Activated T-cell treated with anti-CD3 and anti-CD28 coated beads, Interleukin-2, amount 50 U/mL, for 4 hours (primary cell): ENCODE results near the gene CD6. TPM values are rescaled to one million over a fixed set of nuclear protein-coding genes. Genes with fewer than 3 reads are reported as not detected.

Experiments
- ATAC-seq, 2 donors: fragments of 200-7000 bp; cut with Tn5 transposase; one replicate each; pipeline ENCODE4 v1.10.0; 2021
- DNase-seq: peaks from one replicate; pipeline ENCODE4 v3.0.0-alpha.2; 2020
- H3K27me3 Mint-ChIP-seq: one replicate; pipeline ENCODE4 v1.8.0; 2021; ENCODE audit warnings: low read depth, mixed read lengths
- H3K36me3 Mint-ChIP-seq: one replicate; pipeline ENCODE4 v1.8.0; 2022; ENCODE audit warnings: mixed read lengths; ENCODE audit not compliant: insufficient read depth
- H3K4me1 Mint-ChIP-seq: one replicate; pipeline ENCODE4 v1.8.0; 2021; ENCODE audit warnings: low read depth, mixed read lengths
- H3K4me3 Mint-ChIP-seq: one replicate; pipeline ENCODE4 v1.8.0; 2021; ENCODE audit warnings: mild to moderate bottlenecking, moderate library complexity, mixed read lengths
- H3K9me3 Mint-ChIP-seq: one replicate; pipeline ENCODE4 v1.8.0; 2021; ENCODE audit warnings: mixed read lengths
- total RNA-seq, 3 donors: library from RNA; stranded (reverse); gene quantifications; one replicate each; pipeline ENCODE4 v1.2.1, GENCODE V29; 2021

Gene CD6
- total RNA-seq, 3 donors from 2014 or later = 638 to 711 (median 642) TPM

DNA sequence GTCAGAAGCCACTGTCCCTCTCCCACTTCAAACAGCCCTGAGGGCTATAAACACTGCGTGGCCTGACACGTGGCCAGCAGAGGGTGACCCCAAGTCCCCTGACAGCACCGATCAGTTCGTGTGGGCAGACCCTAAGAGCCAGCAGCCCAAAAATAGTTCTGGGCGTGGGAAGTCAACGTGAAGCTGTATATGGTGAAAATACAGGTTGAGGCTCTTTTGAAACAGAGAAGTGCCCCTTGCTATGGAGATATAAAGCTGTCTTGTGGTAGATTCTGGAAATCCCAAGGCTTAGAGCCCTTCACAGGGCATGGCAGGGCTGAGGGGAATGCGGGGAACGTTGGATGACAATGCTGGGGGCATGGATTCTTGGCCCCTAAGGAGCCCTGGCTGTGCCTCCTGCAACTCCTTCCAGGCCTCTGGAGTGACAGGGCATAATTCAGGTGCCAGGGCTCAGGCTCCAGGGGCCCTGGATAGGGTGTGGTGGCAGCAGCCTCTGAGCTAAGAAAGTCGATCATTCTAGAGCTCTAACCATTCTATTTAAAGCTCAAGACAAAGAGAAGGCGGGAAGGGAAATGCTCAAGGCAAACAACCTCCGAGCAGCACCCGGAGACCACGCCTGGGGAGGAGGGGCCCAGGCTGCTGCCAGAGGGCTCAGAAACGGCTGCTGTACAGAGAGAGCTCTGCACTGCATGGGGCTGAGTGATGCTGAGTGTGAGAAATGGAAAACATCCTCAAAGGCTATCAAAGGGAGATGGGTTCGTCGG lies 70.5 kb downstream of the CD6 start:
- Mint-ChIP-seq H3K27me3 (no peaks in the 10 kb centered on the region), H3K4me1 (peaks cover 53% of the 10 kb centered on the region), H3K4me3 (peak overlapping the region; percentile 47), H3K9me3 (no peaks in the 10 kb centered on the region), H3K36me3 (peaks cover 7% of the 10 kb centered on the region)
- ATAC-seq (peak; percentile 94 to 96), DNase-seq (peak; percentile 77)

DNA sequence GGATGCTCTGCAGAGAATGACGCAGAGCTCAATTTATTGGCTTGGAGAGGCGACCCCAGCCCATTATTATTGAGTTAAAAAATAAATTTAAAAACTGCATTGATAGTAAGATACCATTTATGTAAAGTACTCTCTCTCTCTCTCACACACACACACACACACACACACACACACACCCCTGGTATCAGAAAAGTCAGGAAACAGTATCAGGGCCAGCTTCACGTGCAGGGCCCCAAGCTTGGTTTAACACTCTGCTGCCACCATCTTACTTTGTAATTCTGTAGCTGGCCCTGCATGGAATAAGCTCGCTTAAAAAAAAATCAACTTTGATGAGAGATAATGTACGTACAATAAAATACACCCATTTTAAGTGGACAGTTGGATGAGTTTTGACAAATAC lies 71.1 kb downstream of the CD6 start:
- DNase-seq (no peak), ATAC-seq (peak in 1 of 2 donors; percentile 6)
- no peaks in the 10 kb centered on the region for H3K27me3 Mint-ChIP-seq
- peaks cover 7% of the 10 kb centered on the region for H3K36me3 Mint-ChIP-seq
- no peaks in the 10 kb centered on the region for H3K9me3 Mint-ChIP-seq
- peak overlapping the region; percentile 47 for H3K4me3 Mint-ChIP-seq
- peaks cover 50% of the 10 kb centered on the region for H3K4me1 Mint-ChIP-seq

DNA sequence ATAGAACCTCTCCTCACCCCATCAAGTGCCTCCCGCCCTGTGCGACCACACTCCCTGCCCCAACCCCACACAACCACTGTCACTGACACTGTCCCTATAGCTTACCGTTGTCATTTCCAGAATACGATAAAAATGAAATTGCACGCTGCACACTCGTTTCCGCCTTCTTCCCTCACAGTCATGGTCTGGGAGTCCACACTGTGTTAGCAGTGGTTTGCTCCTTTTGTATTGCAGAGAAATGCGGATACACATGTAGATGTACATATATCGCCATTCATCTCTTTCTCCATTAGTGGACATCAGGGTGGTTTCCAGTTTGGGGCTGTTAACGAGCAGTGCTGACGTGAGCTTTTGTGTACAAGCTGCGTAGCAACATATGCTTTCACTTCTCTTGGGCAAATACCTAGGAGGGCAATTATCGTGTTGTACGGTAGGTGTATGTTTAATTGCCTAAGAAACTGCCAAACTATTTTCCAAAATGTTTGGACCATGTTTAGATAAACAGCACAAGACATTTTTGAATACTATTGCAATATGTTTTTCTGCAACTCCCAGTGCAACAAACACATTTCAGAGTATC lies 71.6 kb downstream of the CD6 start:
- Mint-ChIP-seq H3K4me3 (peak overlapping the region; percentile 47), H3K9me3 (no peaks in the 10 kb centered on the region), H3K36me3 (peaks cover 11% of the 10 kb centered on the region), H3K27me3 (no peaks in the 10 kb centered on the region), H3K4me1 (peaks cover 48% of the 10 kb centered on the region)
- no peak for DNase-seq
- ATAC-seq = peak in 1 of 2 donors; percentile 36

DNA sequence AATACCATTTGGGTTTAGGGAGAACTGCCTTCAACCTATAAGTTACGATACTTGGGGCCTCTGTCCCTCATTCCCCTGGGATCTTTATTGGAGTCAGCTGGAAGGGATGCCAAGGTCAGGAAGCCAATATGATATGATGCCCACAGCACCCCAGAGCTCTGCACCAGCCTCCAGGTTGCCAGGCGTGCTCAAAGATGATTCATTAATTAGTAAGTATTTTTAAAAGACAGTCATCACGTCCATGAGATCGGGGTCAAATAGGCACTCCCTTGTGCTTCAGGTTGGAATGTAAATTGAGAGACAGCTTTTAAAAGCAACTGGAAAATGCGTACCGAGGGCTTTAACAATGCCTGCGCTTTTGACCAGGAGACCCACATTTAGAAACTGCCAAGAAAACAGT lies 73.8 kb downstream of the CD6 start:
- Mint-ChIP-seq H3K36me3 (peaks cover 14% of the 10 kb centered on the region), H3K27me3 (no peaks in the 10 kb centered on the region), H3K9me3 (no peaks in the 10 kb centered on the region), H3K4me3 (no peak overlapping the region), H3K4me1 (peaks cover 55% of the 10 kb centered on the region)
- ATAC-seq = no peak
- no peak for DNase-seq

DNA sequence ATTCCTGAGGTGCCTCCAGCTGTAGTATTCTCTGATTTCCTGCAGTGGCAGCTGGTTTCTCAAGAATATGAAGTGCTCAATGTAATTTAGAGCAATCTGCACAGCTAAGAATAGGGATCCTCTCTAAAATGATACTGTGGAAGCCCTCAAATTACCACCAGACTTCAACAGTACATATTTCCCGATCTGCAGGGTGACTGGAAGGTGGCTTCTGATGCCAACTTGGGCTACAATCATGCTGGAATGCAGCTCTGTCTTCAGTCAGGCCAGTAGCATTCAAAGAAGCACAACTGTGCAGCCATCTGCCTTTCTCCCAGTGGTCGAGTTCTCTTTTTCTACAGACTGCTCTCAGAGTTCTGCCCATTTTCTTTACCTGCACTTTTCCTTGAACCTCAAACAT lies 75.4 kb downstream of the CD6 start:
- H3K36me3 Mint-ChIP-seq = peaks cover 15% of the 10 kb centered on the region
- H3K27me3 Mint-ChIP-seq = no peaks in the 10 kb centered on the region
- ATAC-seq (no peak), DNase-seq (no peak)
- peaks cover 46% of the 10 kb centered on the region for H3K4me1 Mint-ChIP-seq
- peaks cover 3% of the 10 kb centered on the region for H3K9me3 Mint-ChIP-seq
- H3K4me3 Mint-ChIP-seq = no peak overlapping the region

DNA sequence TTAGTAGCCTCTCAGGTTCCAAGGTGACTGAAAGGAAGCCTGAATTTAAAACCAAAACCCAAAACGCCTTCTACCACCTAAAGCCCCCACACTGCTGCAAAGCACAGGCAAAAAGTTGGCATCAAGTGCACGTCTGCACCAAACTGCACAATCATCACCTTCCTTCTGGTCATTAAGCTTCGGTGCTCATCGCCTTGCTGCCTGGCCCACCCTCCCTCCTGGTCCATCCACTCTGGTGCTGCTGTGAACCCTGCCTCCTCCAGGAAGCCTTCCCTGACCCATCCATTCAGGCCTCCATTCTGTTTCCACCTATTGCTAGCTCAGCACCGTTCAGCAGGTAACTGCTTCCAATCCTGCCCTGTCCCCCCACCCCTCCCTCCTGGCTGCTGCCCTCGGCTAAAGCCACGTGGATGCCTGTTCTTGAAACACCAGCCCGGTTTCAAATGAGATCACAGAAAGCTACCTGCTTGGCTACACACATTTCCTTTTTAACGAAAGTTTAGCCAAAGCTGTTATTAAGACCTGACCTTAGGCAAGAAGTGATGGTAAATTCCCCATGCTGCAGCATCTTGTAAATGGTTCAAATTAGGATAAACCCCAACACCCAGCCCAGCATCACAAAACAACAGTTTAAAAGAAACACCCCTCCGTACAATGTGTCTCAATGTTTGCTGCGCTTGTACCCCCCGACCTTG lies 77.0 kb downstream of the CD6 start:
- Mint-ChIP-seq H3K9me3 (peaks cover 3% of the 10 kb centered on the region), H3K4me3 (peak overlapping the region; percentile 22), H3K4me1 (peaks cover 38% of the 10 kb centered on the region), H3K36me3 (peaks cover 11% of the 10 kb centered on the region), H3K27me3 (no peaks in the 10 kb centered on the region)
- no peak for DNase-seq
- ATAC-seq = no peak

DNA sequence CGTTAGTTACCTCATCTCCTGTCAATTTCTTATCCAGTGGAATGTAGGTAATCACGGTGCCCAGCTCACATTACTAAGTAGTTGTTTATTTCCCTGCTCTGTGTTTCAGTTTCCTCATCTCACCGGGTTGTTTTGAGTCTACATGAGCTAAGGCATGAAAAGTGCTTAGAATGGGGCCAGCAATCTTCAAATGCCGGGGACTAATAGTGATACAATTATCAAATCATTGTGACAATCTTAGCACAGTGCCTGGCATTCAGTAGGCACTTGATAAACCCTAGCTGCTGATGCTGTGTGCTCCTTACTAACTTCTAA lies 77.5 kb downstream of the CD6 start:
- H3K4me1 Mint-ChIP-seq = peaks cover 43% of the 10 kb centered on the region
- H3K9me3 Mint-ChIP-seq = peaks cover 3% of the 10 kb centered on the region
- H3K36me3 Mint-ChIP-seq = peaks cover 11% of the 10 kb centered on the region
- DNase-seq = no peak
- no peaks in the 10 kb centered on the region for H3K27me3 Mint-ChIP-seq
- ATAC-seq = peak; percentile 69 to 78
- H3K4me3 Mint-ChIP-seq = peak overlapping the region; percentile 1

DNA sequence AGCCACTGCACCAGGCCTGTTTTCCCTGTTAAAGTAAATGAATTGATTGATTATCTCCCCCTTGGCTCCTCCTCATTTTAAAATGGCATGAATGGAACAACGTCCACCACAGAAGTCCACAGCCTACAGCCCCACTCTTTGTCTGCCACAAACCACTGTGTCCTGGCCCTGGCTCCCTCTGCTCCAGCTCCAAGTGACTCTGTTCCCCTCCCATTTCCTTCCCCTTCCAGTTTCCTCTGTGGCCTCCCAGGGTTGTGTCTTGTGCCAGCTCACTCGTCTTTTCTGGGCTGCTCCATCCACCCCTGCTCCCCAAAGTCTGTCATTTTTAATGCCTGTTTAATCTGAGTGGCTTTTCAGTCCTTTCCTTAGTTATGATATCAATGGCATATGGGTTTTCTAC lies 78.4 kb downstream of the CD6 start:
- peaks cover 11% of the 10 kb centered on the region for H3K36me3 Mint-ChIP-seq
- H3K4me3 Mint-ChIP-seq = no peak overlapping the region
- H3K27me3 Mint-ChIP-seq = no peaks in the 10 kb centered on the region
- peaks cover 49% of the 10 kb centered on the region for H3K4me1 Mint-ChIP-seq
- ATAC-seq (no peak), DNase-seq (no peak)
- peaks cover 3% of the 10 kb centered on the region for H3K9me3 Mint-ChIP-seq

DNA sequence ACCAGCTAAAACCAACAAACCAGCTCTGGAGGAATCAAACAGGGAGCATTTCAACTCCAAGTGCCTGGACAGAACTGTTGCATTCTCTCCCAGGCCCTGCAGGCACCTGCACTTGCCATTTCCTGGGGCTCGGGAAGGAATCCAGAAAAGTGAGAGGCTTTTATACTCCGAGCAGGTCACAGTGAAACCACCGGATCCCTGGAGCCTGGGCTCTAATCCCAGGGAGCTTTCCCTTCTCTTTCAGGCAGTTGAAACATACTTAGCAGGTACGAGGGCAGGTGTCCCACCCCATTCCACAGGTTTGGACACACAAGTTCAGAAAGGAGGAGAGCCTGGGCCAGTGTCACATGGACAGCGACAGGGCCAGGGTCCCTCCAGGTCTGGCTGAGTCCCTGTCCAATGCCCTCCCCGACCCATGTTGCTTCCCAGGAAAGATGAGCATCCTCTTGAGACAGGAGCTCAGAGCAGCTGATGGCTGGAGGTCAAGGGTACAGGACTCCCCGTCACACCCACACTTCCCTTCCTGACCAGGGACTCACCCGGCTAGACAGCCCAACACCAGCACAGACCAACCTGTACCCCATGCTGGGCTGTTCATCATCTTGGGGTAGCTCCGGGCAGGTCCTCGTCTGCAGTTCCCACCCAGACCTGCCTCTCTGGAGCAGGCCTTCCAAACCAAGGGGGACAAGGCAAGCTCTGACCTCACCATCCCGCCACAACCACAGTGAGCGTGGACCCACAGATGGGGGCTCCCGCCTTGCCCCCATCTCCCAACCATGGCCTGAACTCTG lies 80.9 kb downstream of the CD6 start:
- Mint-ChIP-seq H3K4me3 (no peak overlapping the region), H3K9me3 (peaks cover 3% of the 10 kb centered on the region), H3K27me3 (no peaks in the 10 kb centered on the region), H3K4me1 (peaks cover 63% of the 10 kb centered on the region), H3K36me3 (peaks cover 14% of the 10 kb centered on the region)
- ATAC-seq (no peak), DNase-seq (no peak)

DNA sequence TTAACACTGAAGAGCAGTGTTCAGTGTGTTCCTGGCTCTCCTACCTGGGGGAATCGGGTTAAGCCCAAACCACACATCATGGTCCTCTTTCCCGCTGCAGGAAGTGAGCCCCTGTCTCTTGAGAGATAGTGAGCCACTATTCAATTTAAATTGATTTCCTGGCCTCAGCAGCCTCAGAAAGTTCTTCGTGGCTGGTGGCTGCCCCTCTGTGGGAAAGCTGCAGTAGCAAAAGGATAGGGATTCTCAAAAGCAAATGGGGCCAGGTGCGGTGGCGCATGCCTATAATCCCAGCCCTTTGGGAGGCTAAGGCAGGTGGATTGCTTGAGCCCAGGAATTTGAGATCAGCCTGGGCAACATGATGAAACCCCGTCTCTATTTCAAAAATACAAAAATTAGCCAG lies 81.7 kb downstream of the CD6 start:
- H3K36me3 Mint-ChIP-seq = peaks cover 12% of the 10 kb centered on the region
- H3K4me1 Mint-ChIP-seq = peaks cover 63% of the 10 kb centered on the region
- ATAC-seq (no peak), DNase-seq (no peak)
- H3K27me3 Mint-ChIP-seq = no peaks in the 10 kb centered on the region
- H3K4me3 Mint-ChIP-seq = no peak overlapping the region
- H3K9me3 Mint-ChIP-seq = peaks cover 3% of the 10 kb centered on the region

DNA sequence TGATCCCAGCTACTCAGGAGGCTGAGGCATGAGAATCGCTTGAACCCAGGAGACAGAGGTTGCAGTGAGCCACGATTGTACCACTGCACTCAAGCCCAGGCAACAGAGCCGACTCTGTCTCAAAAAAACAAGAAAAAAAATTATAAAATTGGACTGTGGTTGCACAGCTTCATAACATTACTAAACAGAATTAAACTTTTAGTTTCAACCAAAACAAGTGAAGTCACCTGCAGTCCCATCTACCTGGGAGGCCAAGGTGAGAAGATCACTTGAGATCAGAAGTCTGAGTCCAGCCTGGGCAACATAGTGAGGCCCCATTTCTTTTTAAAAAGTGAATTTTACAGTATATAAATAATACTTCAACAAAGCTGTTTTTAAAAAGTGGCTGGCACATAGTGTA lies 83.0 kb downstream of the CD6 start:
- Mint-ChIP-seq H3K4me3 (no peak overlapping the region), H3K9me3 (peaks cover 3% of the 10 kb centered on the region), H3K27me3 (no peaks in the 10 kb centered on the region), H3K4me1 (peaks cover 64% of the 10 kb centered on the region), H3K36me3 (peaks cover 16% of the 10 kb centered on the region)
- DNase-seq (no peak), ATAC-seq (peak; percentile 32 to 51)

DNA sequence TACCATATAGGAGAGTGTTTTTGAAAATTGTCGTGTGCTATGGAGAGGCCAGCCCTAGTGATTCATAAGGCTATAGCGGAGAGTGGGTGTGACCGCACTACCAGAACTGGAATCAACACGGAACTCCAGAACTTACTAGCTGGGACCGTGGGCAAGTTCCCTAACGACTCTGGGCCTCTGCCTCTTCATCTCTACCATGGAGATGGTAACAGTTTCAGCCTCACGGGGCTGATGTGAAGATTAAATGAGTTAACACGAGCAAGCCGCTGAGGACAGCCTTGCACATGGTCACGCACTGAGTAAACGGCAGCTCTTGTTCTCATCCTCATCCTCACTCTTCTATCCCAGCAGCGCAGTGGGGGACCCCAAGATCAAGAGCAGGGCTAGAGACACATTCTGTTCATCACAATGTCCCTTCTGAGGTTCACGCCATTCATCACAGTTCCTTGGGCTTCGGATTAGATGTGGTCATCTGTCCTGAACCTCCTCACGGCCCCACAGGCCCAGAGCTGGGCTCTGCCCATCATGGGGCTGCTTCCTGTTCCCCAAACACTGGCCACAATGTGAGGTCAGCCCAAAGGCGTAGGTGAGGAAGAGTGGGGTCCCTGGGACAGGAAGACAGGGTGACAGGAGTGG lies 83.6 kb downstream of the CD6 start:
- peak; percentile 76 to 81 for ATAC-seq
- H3K36me3 Mint-ChIP-seq = peaks cover 18% of the 10 kb centered on the region

DNA sequence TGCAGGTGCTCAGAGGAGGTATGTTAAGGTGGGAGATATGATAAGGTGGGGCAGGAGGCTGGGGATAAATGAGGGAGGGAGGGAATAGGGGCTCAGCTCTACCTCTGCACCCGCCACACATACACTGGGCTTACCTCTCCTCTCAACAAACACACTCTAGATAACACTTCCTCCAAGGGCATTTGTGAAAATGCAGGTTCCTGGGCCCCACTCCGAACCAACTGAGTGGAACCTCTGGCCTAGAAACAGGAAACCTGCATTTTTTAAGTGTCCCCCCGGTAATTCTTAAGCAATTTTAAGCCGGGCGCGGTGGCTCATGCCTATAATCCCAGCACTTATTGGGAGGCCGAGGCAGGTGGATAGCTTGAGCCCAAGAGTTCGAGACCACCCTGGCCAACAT lies 84.3 kb downstream of the CD6 start:
- DNase-seq (no peak), ATAC-seq (no peak)
- H3K36me3 Mint-ChIP-seq = peaks cover 18% of the 10 kb centered on the region
- H3K27me3 Mint-ChIP-seq = no peaks in the 10 kb centered on the region
- H3K9me3 Mint-ChIP-seq = peaks cover 3% of the 10 kb centered on the region
- peaks cover 68% of the 10 kb centered on the region for H3K4me1 Mint-ChIP-seq
- no peak overlapping the region for H3K4me3 Mint-ChIP-seq

More for the DNA sequence above, 83.6 kb downstream of the CD6 start:
- Mint-ChIP-seq H3K9me3 (peaks cover 3% of the 10 kb centered on the region), H3K4me1 (peaks cover 64% of the 10 kb centered on the region), H3K4me3 (peak overlapping the region; percentile 42), H3K27me3 (no peaks in the 10 kb centered on the region)
- no peak for DNase-seq

DNA sequence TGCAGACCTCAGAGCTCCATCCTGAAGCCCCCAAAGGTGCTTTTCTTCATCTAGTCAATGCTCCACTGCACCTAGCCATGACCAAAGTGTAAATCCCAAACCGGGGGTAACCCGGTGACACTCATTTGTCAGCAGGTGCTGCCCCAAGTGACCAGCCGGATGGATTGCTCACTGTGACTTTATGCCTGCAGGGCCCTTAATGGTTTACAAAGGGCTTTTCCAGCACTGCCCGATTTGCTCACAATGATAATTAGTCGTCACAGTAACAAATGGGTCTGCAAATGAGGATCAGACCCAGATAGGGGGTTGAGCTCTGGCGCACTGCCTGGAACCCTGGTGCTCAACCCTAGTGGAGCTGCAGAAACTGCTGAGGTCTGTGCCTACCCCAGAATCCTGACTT lies 85.1 kb downstream of the CD6 start:
- no peak overlapping the region for H3K4me3 Mint-ChIP-seq
- ATAC-seq (no peak), DNase-seq (no peak)
- H3K36me3 Mint-ChIP-seq = peaks cover 14% of the 10 kb centered on the region
- peaks cover 72% of the 10 kb centered on the region for H3K4me1 Mint-ChIP-seq
- no peaks in the 10 kb centered on the region for H3K27me3 Mint-ChIP-seq
- H3K9me3 Mint-ChIP-seq = no peaks in the 10 kb centered on the region
